SU-DHL-6 (cell line): ENCODE results near the gene C14orf93.

ENCODE experiments used
- H2AFZ ChIP-seq: fragments of 200-600 bp; sonication (generic); 2 replicates; pipeline ENCODE4 v1.6.1; 2014; ENCODE audit warnings: low read depth, mild to moderate bottlenecking, moderate library complexity, mixed read lengths, antibody characterized with exemption, low read length; ENCODE audit not compliant: severe bottlenecking
- H3F3A ChIP-seq: fragments of 200-600 bp; shearing (Covaris generic); 2 replicates; pipeline ENCODE4 v1.6.0; 2016; ENCODE audit warnings: antibody characterized with exemption, mild to moderate bottlenecking; ENCODE audit not compliant: insufficient read depth
- H3K27ac ChIP-seq: fragments of 200-600 bp; sonication (generic); 2 replicates; pipeline ENCODE4 v1.5.1; 2016; ENCODE audit warnings: low read depth, mild to moderate bottlenecking, low read length, moderate library complexity, mixed read lengths
- H3K27me3 ChIP-seq: fragments of 200-600 bp; sonication (generic), shearing (Covaris generic); 2 replicates; pipeline ENCODE4 v1.6.0; 2014; ENCODE audit warnings: mild to moderate bottlenecking, low read length
- H3K36me3 ChIP-seq: fragments of 200-600 bp; sonication (generic); 2 replicates; pipeline ENCODE4 v1.6.1; 2014; ENCODE audit warnings: mild to moderate bottlenecking, low read length, mixed read lengths
- H3K4me2 ChIP-seq: fragments of 300-600, 200-600 bp; shearing (Covaris generic), sonication (generic); 2 replicates; pipeline ENCODE4 v1.6.0; 2014; ENCODE audit warnings: low read length, low read depth, mild to moderate bottlenecking; ENCODE audit not compliant: poor library complexity, severe bottlenecking
- H3K4me3 ChIP-seq: fragments of 200-600 bp; sonication (generic); 2 replicates; pipeline ENCODE4 v1.5.1; 2014; ENCODE audit warnings: antibody characterized with exemption, low read length, mild to moderate bottlenecking, mixed read lengths; ENCODE audit not compliant: insufficient read depth, poor library complexity, severe bottlenecking
- H3K79me2 ChIP-seq: fragments of 200-600 bp; sonication (generic); 2 replicates; pipeline ENCODE4 v1.6.1; 2014; ENCODE audit warnings: mild to moderate bottlenecking, low read length, moderate library complexity; ENCODE audit not compliant: insufficient read depth
- H3K9ac ChIP-seq: fragments of 200-600 bp; sonication (generic); 2 replicates; pipeline ENCODE4 v1.7.0; 2014; ENCODE audit warnings: mild to moderate bottlenecking, low read length
- H3K9me2 ChIP-seq: fragments of 200-600 bp; sonication (generic); replicated peaks from 2 replicates; pipeline ENCODE4 v1.6.1; 2014; ENCODE audit warnings: low read length; ENCODE audit not compliant: insufficient read depth
- H3K9me3 ChIP-seq: fragments of 200-600 bp; sonication (generic); 2 replicates; pipeline ENCODE4 v1.6.1; 2014; ENCODE audit warnings: low read length, mixed read lengths; ENCODE audit not compliant: insufficient read depth
- H4K20me1 ChIP-seq: fragments of 200-600 bp; sonication (generic); 2 replicates; pipeline ENCODE4 v1.6.1; 2014; ENCODE audit warnings: low read depth, mild to moderate bottlenecking, antibody characterized with exemption, low read length, moderate library complexity, mixed read lengths
- CTCF ChIP-seq: fragments of 200-600 bp; sonication (generic); IDR thresholded peaks from one replicate; pipeline ENCODE4 v1.5.1; 2017; ENCODE audit warnings: antibody characterized with exemption, mild to moderate bottlenecking, low read length, moderate library complexity; ENCODE audit not compliant: insufficient read depth, poor library complexity, severe bottlenecking
- EZH2phosphoT487 ChIP-seq: fragments of 200-600 bp; sonication (generic), shearing (Covaris generic); conservative IDR thresholded peaks from 2 replicates; pipeline ENCODE4 v1.6.1; 2018; ENCODE audit warnings: mild to moderate bottlenecking, antibody characterized with exemption, low read length, moderate library complexity, mixed read lengths

C14orf93 gene

GRCh38 chr14:23002592-23002991 lies 7.4 kb downstream of the C14orf93 start:
- Histone ChIP-seq H4K20me1 (no peaks in the 10 kb centered on the region), H3K4me2 (no peak overlapping the region), H3K36me3 (no peaks in the 10 kb centered on the region), H3K79me2 (no peaks in the 10 kb centered on the region), H3K27ac (no peak overlapping the region), H2AFZ (no peak overlapping the region), H3K9me3 (no peaks in the 10 kb centered on the region), H3F3A (peaks cover 14% of the 10 kb centered on the region; the same call in 1 of the 2 replicates), H3K9me2 (no peaks in the 10 kb centered on the region), H3K9ac (no peak overlapping the region), H3K27me3 (no peaks in the 10 kb centered on the region), H3K4me3 (no peak overlapping the region)
- TF ChIP-seq EZH2phosphoT487 (no peak), CTCF (no peak)

- Histone ChIP-seq H3K9ac (no peak overlapping the region), H3K4me2 (no peak overlapping the region), H3K27ac (no peak overlapping the region), H4K20me1 (no peaks in the 10 kb centered on the region), H3K4me3 (no peak overlapping the region), H3K9me2 (no peaks in the 10 kb centered on the region), H2AFZ (no peak overlapping the region), H3K9me3 (no peaks in the 10 kb centered on the region), H3K36me3 (no peaks in the 10 kb centered on the region), H3K79me2 (no peaks in the 10 kb centered on the region), H3K27me3 (no peaks in the 10 kb centered on the region), H3F3A (peaks cover 9% of the 10 kb centered on the region; the same call in 1 of the 2 replicates)
- no peak for TF ChIP-seq CTCF
- TF ChIP-seq EZH2phosphoT487, result no peak
Observed at GRCh38 chr14:23000860-23001259, 9.1 kb downstream of the C14orf93 start.

GRCh38 chr14:22998329-22999012 lies 11.5 kb downstream of the C14orf93 start:
- Histone ChIP-seq H3K27me3 (no peaks in the 10 kb centered on the region), H4K20me1 (no peaks in the 10 kb centered on the region), H3K4me2 (no peak overlapping the region), H3K27ac (no peak overlapping the region), H3K36me3 (no peaks in the 10 kb centered on the region), H3K79me2 (no peaks in the 10 kb centered on the region), H3K9me3 (no peaks in the 10 kb centered on the region), H3F3A (no peaks in the 10 kb centered on the region), H3K9ac (no peak overlapping the region), H3K4me3 (no peak overlapping the region), H3K9me2 (no peaks in the 10 kb centered on the region), H2AFZ (no peak overlapping the region)
- no peak for TF ChIP-seq CTCF
- no peak for TF ChIP-seq EZH2phosphoT487
